Activated CD8-positive, alpha-beta T cell treated with anti-CD3 and anti-CD28 coated beads for 36 hours (primary cell): Measurements from ENCODE around the gene ABCG4. TPM values are rescaled to one million over a fixed set of nuclear protein-coding genes. Genes with fewer than 3 reads are reported as not detected.

ENCODE experiments used
- ATAC-seq: fragments of 200-7000 bp; cut with Tn5 transposase; one replicate; pipeline ENCODE4 v1.10.0; 2021; ENCODE audit warnings: mild to moderate bottlenecking, moderate library complexity
- CTCF ChIA-PET: fragments of 350-600 bp; sonication (Branson Sonifier 250); formaldehyde crosslinking; loops from one replicate; lab custom pipeline; 2021; ENCODE audit warnings: antibody characterized with exemption; lab: Charles Lee
- POLR2A ChIA-PET: fragments of 350-600 bp; sonication (Branson Sonifier 250); formaldehyde crosslinking; loops from one replicate; lab custom pipeline; 2021; ENCODE audit warnings: antibody characterized with exemption; lab: Charles Lee
- DNase-seq: peaks from one replicate; pipeline ENCODE4 v3.0.0-alpha.2; 2020
- H3K27ac Mint-ChIP-seq: one replicate; pipeline ENCODE4 v1.8.0; 2021; ENCODE audit warnings: mild to moderate bottlenecking, mixed read lengths
- H3K27me3 Mint-ChIP-seq: one replicate; pipeline ENCODE4 v1.8.0; 2021; ENCODE audit warnings: mixed read lengths
- H3K36me3 Mint-ChIP-seq: one replicate; pipeline ENCODE4 v1.8.0; 2021; ENCODE audit warnings: low read depth, mixed read lengths
- H3K4me1 Mint-ChIP-seq: one replicate; pipeline ENCODE4 v1.8.0; 2021; ENCODE audit warnings: low read depth, mixed read lengths
- H3K4me3 Mint-ChIP-seq: one replicate; pipeline ENCODE4 v1.8.0; 2021; ENCODE audit warnings: mild to moderate bottlenecking, moderate library complexity, mixed read lengths
- H3K9me3 Mint-ChIP-seq: one replicate; pipeline ENCODE4 v1.8.0; 2021; ENCODE audit warnings: mixed read lengths
- CTCF ChIP-seq: fragments of 200-600 bp; IDR thresholded peaks from one replicate; pipeline ENCODE4 v1.8.0; 2022; ENCODE audit warnings: antibody characterized with exemption, mild to moderate bottlenecking
- intact Hi-C: fragments of 100-400 bp; cut with micrococcal nuclease; formaldehyde crosslinking; loops from one replicate; pipeline ENCODE4 v1.10.0; 2022
- total RNA-seq, 2 experiments: library from RNA; stranded (reverse); gene quantifications; one replicate each; pipeline ENCODE4 v1.2.3, GENCODE V29; 2021

ABCG4 gene
- total RNA-seq, 2 experiments from 2014 or later = not detected

GRCh38 chr11:119210050-119210449 lies 61.2 kb downstream of the ABCG4 start:
- no peak for TF ChIP-seq CTCF
- peaks cover 38% of the 10 kb centered on the region for H3K4me1 Mint-ChIP-seq

More at GRCh38 chr11:119210050-119210449, 61.2 kb downstream of the ABCG4 start:
- H3K27me3 Mint-ChIP-seq = no peaks in the 10 kb centered on the region
- H3K27ac Mint-ChIP-seq = no peak overlapping the region
- DNase-seq = no peak
- CTCF ChIA-PET = interaction anchor here (1.1 to 2.6 kb wide), 4 partner anchors 13 to 114 kb away, joined by 5 to 10 read pairs (median 8); no protein-coding TSS in a partner anchor
- ATAC-seq = no peak
- H3K36me3 Mint-ChIP-seq = peaks cover 3% of the 10 kb centered on the region
- POLR2A ChIA-PET = interaction anchor here (0.6 kb wide), 1 partner anchor 97 kb away, joined by 3 read pairs; no protein-coding TSS in a partner anchor
- no peaks in the 10 kb centered on the region for H3K9me3 Mint-ChIP-seq
- intact Hi-C loops = no loop called here
- no peak overlapping the region for H3K4me3 Mint-ChIP-seq

Other genes with a start within 250 kb of the ABCG4 start
- 10 to 100 TPM; 35.9 to 38.8 TPM for gene BCL9L, start 223.1 kb upstream of the ABCG4 start, total RNA-seq
- 1 to 10 TPM; 1.5 to 2.2 TPM for gene UPK2, start 192.8 kb upstream of the ABCG4 start, total RNA-seq
- not detected for gene FOXR1, start 177.3 kb upstream of the ABCG4 start, total RNA-seq
- gene CENATAC, start 150.9 kb upstream of the ABCG4 start, total RNA-seq = 10 to 100 TPM; 22.0 to 24.1 TPM
- gene RPS25, start 130.7 kb upstream of the ABCG4 start, total RNA-seq = 1,000 to 10,000 TPM; 1,901 to 1,911 TPM
- 10 to 100 TPM; 69.5 to 71.4 TPM for gene TRAPPC4, start 130.3 kb upstream of the ABCG4 start, total RNA-seq
- gene SLC37A4, start 118.2 kb upstream of the ABCG4 start, total RNA-seq = 10 to 100 TPM; 32.4 to 35.2 TPM
- 100 to 1,000 TPM in 1 of 2 experiments, 10 to 100 TPM in 1; 92.4 to 101 TPM for gene HYOU1, start 91.8 kb upstream of the ABCG4 start, total RNA-seq
- 10 to 100 TPM; 17.1 to 17.2 TPM for gene VPS11, start 81.2 kb upstream of the ABCG4 start, total RNA-seq
- gene HMBS, start 64.2 kb upstream of the ABCG4 start, total RNA-seq = 10 to 100 TPM; 33.6 to 36.1 TPM
- gene DPAGT1, start 47.2 kb upstream of the ABCG4 start, total RNA-seq = 10 to 100 TPM; 51.1 to 52.2 TPM
- gene C2CD2L, start 41.7 kb upstream of the ABCG4 start, total RNA-seq = 10 to 100 TPM; 14.2 to 17.7 TPM
- 10 to 100 TPM; 23.9 to 26.5 TPM for gene HINFP, start 27.5 kb upstream of the ABCG4 start, total RNA-seq
- 10 to 100 TPM; 20.1 to 21.3 TPM for gene NLRX1, start 19.7 kb downstream of the ABCG4 start, total RNA-seq
- under 1 TPM; 0.29 to 0.32 TPM for gene NHERF4, start 36.4 kb downstream of the ABCG4 start, total RNA-seq
- gene CBL, start 57.3 kb downstream of the ABCG4 start, total RNA-seq = 10 to 100 TPM; 27.0 to 27.5 TPM
- 1 to 10 TPM; 8.0 to 8.3 TPM for gene MCAM, start 168.1 kb downstream of the ABCG4 start, total RNA-seq
- gene RNF26, start 185.5 kb downstream of the ABCG4 start, total RNA-seq = 10 to 100 TPM; 30.2 to 31.9 TPM
- gene C1QTNF5, start 191.8 kb downstream of the ABCG4 start, total RNA-seq = not detected
- gene MFRP, start 197.7 kb downstream of the ABCG4 start, total RNA-seq = not detected
- gene USP2, start 232.6 kb downstream of the ABCG4 start, total RNA-seq = under 1 TPM; 0.61 to 0.96 TPM